ENCODE measurements around the gene NRP1.

Gene NRP1

DNA sequence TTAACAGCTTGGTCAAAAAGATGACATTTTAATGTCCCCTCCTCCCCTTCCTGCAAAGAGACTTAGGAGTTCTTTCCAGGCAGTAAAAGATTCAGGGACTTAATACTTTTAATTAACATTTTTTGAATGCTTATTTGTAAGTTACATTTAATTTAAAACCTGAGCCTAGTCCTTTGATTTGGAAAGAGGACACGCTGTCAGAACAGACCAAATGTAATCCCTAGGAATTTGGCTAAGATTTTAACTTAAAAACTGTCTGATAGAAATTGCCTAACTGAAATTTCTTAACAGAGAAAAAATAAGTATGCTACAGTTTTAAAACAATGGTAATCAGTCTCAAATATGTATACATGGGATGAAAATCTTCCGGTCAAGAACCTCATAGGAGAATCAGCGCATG, 98.5 kb downstream of the NRP1 start:
- no peaks in the 10 kb centered on the region for H3F3A ChIP-seq (ENCODE audit: control insufficient read depth, insufficient read depth)

DNA sequence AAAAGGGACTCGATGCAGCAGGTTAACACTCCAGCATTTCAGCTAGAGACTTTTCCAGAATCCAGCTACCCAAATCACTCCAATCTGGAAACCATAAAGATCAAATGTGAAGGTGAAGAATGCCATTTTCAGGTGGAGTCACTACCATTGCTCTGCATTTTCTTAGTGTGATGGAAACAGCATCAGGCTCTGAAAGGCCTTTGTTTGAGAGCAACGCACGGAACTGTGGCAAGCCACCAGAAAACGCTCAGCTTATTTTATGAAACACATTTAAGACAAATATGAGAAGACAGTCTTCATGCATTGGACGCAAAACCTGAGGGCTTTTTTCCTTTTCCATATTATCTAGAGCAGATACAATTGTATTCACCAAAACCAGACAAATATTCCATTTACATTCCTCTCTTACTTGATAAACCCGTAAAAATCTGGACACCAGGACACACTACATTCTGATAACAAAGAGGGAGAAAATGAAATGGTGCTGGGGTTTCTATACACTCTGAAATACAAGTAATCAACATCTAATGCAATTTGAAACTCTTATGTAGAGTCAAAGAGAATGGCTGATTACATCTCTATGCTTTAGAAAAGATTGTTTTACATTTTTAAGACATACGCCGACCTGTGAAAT, 99.1 kb downstream of the NRP1 start:
- H3K79me2 ChIP-seq (ENCODE audit: control insufficient read depth, low read length) = no peaks in the 10 kb centered on the region
- H3F3A ChIP-seq (ENCODE audit: control insufficient read depth, insufficient read depth) = no peaks in the 10 kb centered on the region
- H3K9me3 ChIP-seq (ENCODE audit: control insufficient read depth, insufficient read depth, low read length) = no peaks in the 10 kb centered on the region
- H3K4me3 ChIP-seq (ENCODE audit: low read length) = no peak overlapping the region
- H3K4me2 ChIP-seq (ENCODE audit: low read length) = no peak overlapping the region
- no peak overlapping the region for H3K27ac ChIP-seq (ENCODE audit: low read depth, low read length)
- H3K4me1 ChIP-seq (ENCODE audit: control insufficient read depth, low read length) = no peaks in the 10 kb centered on the region
- TF ChIP-seq, protein P1, sequence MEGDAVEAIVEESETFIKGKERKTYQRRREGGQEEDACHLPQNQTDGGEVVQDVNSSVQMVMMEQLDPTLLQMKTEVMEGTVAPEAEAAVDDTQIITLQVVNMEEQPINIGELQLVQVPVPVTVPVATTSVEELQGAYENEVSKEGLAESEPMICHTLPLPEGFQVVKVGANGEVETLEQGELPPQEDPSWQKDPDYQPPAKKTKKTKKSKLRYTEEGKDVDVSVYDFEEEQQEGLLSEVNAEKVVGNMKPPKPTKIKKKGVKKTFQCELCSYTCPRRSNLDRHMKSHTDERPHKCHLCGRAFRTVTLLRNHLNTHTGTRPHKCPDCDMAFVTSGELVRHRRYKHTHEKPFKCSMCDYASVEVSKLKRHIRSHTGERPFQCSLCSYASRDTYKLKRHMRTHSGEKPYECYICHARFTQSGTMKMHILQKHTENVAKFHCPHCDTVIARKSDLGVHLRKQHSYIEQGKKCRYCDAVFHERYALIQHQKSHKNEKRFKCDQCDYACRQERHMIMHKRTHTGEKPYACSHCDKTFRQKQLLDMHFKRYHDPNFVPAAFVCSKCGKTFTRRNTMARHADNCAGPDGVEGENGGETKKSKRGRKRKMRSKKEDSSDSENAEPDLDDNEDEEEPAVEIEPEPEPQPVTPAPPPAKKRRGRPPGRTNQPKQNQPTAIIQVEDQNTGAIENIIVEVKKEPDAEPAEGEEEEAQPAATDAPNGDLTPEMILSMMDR (IDR thresholded peaks at IDR 0.05; ENCODE audit: low read depth, low read length, poor library complexity, severe bottlenecking) = no peak
- TF ChIP-seq EZH2phosphoT487 (IDR thresholded peaks at IDR 0.05; ENCODE audit: borderline replicate concordance, low read length) = no peak
- no peaks in the 10 kb centered on the region for H3K36me3 ChIP-seq (ENCODE audit: control insufficient read depth, low read length)
- no peaks in the 10 kb centered on the region for H3K27me3 ChIP-seq (ENCODE audit: control insufficient read depth, low read length)
- H4K20me1 ChIP-seq (ENCODE audit: control insufficient read depth, insufficient read depth, low read depth, low read length) = no peaks in the 10 kb centered on the region
- H3K9me2 ChIP-seq (replicated peaks; ENCODE audit: control insufficient read depth, low read length) = no peaks in the 10 kb centered on the region

More for the DNA sequence above, 98.5 kb downstream of the NRP1 start:
- Histone ChIP-seq H3K79me2 (ENCODE audit: control insufficient read depth, low read length) (no peaks in the 10 kb centered on the region), H4K20me1 (ENCODE audit: control insufficient read depth, insufficient read depth, low read depth, low read length) (no peaks in the 10 kb centered on the region), H3K4me3 (ENCODE audit: low read length) (no peak overlapping the region), H3K27ac (ENCODE audit: low read depth, low read length) (no peak overlapping the region), H3K9me2 (replicated peaks; ENCODE audit: control insufficient read depth, low read length) (no peaks in the 10 kb centered on the region), H3K27me3 (ENCODE audit: control insufficient read depth, low read length) (no peaks in the 10 kb centered on the region), H3K9me3 (ENCODE audit: control insufficient read depth, insufficient read depth, low read length) (no peaks in the 10 kb centered on the region), H3K4me2 (ENCODE audit: low read length) (no peak overlapping the region), H3K36me3 (ENCODE audit: control insufficient read depth, low read length) (no peaks in the 10 kb centered on the region), H3K4me1 (ENCODE audit: control insufficient read depth, low read length) (no peaks in the 10 kb centered on the region)
- no peak for TF ChIP-seq EZH2phosphoT487 (IDR thresholded peaks at IDR 0.05; ENCODE audit: borderline replicate concordance, low read length)
- TF ChIP-seq, protein P1 (IDR thresholded peaks at IDR 0.05; ENCODE audit: low read depth, low read length, poor library complexity, severe bottlenecking) = no peak

DNA sequence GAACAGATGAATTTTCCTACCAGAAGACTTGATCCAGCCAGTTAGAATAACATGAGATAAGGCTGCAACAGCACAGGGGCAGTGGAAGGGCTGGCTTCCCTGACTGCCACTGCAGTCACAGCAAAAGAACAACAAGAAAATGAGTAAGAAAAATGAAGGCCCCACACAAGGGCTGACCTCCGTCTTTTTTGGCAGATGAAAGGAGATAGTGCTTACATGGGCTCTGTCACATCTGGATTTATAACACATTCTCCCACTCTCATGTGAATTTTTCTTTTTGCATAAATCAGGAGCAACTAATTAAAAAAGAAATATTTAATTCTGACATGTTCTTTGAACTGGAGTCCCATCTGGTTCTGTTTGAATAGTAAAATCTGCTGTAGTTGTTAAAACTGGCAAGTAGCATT, 99.6 kb downstream of the NRP1 start:
- H3K9me2 ChIP-seq (replicated peaks; ENCODE audit: control insufficient read depth, low read length) = no peaks in the 10 kb centered on the region
- H3K36me3 ChIP-seq (ENCODE audit: control insufficient read depth, low read length) = no peaks in the 10 kb centered on the region
- TF ChIP-seq, protein P1 (IDR thresholded peaks at IDR 0.05; ENCODE audit: low read depth, low read length, poor library complexity, severe bottlenecking) = no peak
- TF ChIP-seq EZH2phosphoT487 (IDR thresholded peaks at IDR 0.05; ENCODE audit: borderline replicate concordance, low read length) = no peak
- no peaks in the 10 kb centered on the region for H3K79me2 ChIP-seq (ENCODE audit: control insufficient read depth, low read length)
- H4K20me1 ChIP-seq (ENCODE audit: control insufficient read depth, insufficient read depth, low read depth, low read length) = no peaks in the 10 kb centered on the region
- no peak overlapping the region for H3K4me3 ChIP-seq (ENCODE audit: low read length)
- no peaks in the 10 kb centered on the region for H3K27me3 ChIP-seq (ENCODE audit: control insufficient read depth, low read length)
- H3K4me2 ChIP-seq (ENCODE audit: low read length) = no peak overlapping the region
- no peaks in the 10 kb centered on the region for H3K4me1 ChIP-seq (ENCODE audit: control insufficient read depth, low read length)
- H3K27ac ChIP-seq (ENCODE audit: low read depth, low read length) = no peak overlapping the region
- H3F3A ChIP-seq (ENCODE audit: control insufficient read depth, insufficient read depth) = no peaks in the 10 kb centered on the region
- H3K9me3 ChIP-seq (ENCODE audit: control insufficient read depth, insufficient read depth, low read length) = no peaks in the 10 kb centered on the region
